Stimulated activated effector memory CD8-positive, alpha-beta T cell treated with anti-CD3 and anti-CD28 coated beads, Interleukin-12 subunit alpha, Interleukin-12 subunit beta, amount 100 ng/mL, for 72 hours (primary cell): ENCODE measurements around the gene DISC1.

Experiments used
- ATAC-seq: fragments of 150-1000 bp; cut with Tn5 transposase; 2 replicates; pipeline ENCODE4 v1.10.0; 2021
- DNase-seq, 2 donors: peaks; one replicate each; pipeline ENCODE4 v3.0.0; 2021 to 2022; ENCODE audit warnings: low spot score in 2 of 2
- H3K27ac Mint-ChIP-seq: one replicate; pipeline ENCODE4 v1.8.0; 2022; ENCODE audit warnings: mild to moderate bottlenecking, mixed read lengths
- H3K36me3 Mint-ChIP-seq: one replicate; pipeline ENCODE4 v1.8.0; 2022; ENCODE audit warnings: mild to moderate bottlenecking, mixed read lengths
- H3K4me1 Mint-ChIP-seq: one replicate; pipeline ENCODE4 v1.8.0; 2022; ENCODE audit warnings: mixed read lengths
- H3K4me3 Mint-ChIP-seq: one replicate; pipeline ENCODE4 v1.8.0; 2022; ENCODE audit warnings: mild to moderate bottlenecking, mixed read lengths
- H3K9me3 Mint-ChIP-seq: one replicate; pipeline ENCODE4 v1.8.0; 2022; ENCODE audit warnings: mixed read lengths

DISC1 gene

GRCh38 chr1:232090816-232091215 lies 464.2 kb downstream of the DISC1 start:
- no peak overlapping the region for H3K27ac Mint-ChIP-seq
- no peak for DNase-seq
- H3K9me3 Mint-ChIP-seq, result no peaks in the 10 kb centered on the region

More at GRCh38 chr1:232090816-232091215, 464.2 kb downstream of the DISC1 start:
- Mint-ChIP-seq H3K36me3 (no peaks in the 10 kb centered on the region), H3K4me1 (no peaks in the 10 kb centered on the region), H3K4me3 (no peak overlapping the region)
- no peak for ATAC-seq
